ENCODE results near the gene ABCF3.

DNA sequence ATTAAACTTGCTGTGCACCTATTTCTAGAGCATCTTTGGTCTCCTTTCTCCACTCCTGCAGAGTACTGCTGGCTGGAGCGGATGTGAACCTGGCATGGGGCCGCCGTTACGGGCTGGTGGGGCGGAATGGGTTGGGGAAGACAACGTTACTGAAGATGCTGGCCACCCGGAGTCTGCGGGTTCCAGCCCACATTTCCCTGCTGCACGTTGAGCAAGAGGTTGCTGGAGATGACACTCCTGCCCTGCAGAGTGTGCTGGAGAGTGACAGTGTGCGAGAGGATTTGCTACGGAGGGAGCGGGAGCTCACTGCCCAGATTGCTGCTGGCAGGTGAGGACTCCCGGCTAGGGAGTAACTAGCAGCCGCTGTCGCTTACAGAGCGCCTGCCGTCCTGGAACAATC lies 2.1 kb downstream of the ABCF3 start:
- TF ChIP-seq TAF1 (IDR thresholded peaks at IDR 0.05; ENCODE audit: low read depth, low read length) (no peak), POLR2A (IDR thresholded peaks at IDR 0.05; ENCODE audit: low read depth, low read length) (no peak), SPI1 (IDR thresholded peaks at IDR 0.05; ENCODE audit: low read depth, low read length) (no peak), POLR2AphosphoS5 (IDR thresholded peaks at IDR 0.05; ENCODE audit: low read depth, low read length) (no peak)

Data from GM12891 (cell line).